Breast epithelium (tissue), 3 donors: ENCODE results near the gene A3GALT2.

ENCODE experiments used
- POLR2A ChIP-seq: fragments of 450-650 bp; IDR thresholded peaks from one replicate; pipeline ENCODE4 v1.6.1; 2016; ENCODE audit warnings: antibody characterized with exemption, mild to moderate bottlenecking, moderate library complexity
- TF ChIP-seq, protein P1 (sequence below), 3 donors: fragments of 450-650 bp; IDR thresholded peaks; one replicate each; pipeline ENCODE4 v1.5.1; 2016 to 2017; ENCODE audit warnings: antibody characterized with exemption in 3 of 3, mild to moderate bottlenecking in 3 of 3, moderate library complexity in 3 of 3

DNA sequence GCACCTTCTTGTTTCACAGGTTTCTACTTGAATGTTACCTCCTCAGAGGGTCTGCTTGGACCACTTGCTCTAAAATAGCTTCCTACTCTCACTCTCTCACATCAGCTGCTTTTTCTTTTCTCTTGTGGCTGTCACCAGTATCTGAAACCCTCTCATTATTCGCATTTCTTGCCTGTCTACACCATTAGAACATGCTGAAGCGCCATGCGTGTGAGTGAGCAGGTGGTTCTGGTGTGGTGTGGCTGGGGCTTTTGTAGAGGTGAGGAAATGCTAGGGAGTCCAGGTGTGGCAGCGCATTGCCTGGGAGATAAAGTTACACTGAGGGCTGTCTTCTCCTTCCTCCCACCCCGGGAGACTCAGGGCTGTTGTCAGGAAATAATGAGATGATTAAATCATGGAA lies 60.5 kb downstream of the A3GALT2 start:
- TF ChIP-seq, protein P1, sequence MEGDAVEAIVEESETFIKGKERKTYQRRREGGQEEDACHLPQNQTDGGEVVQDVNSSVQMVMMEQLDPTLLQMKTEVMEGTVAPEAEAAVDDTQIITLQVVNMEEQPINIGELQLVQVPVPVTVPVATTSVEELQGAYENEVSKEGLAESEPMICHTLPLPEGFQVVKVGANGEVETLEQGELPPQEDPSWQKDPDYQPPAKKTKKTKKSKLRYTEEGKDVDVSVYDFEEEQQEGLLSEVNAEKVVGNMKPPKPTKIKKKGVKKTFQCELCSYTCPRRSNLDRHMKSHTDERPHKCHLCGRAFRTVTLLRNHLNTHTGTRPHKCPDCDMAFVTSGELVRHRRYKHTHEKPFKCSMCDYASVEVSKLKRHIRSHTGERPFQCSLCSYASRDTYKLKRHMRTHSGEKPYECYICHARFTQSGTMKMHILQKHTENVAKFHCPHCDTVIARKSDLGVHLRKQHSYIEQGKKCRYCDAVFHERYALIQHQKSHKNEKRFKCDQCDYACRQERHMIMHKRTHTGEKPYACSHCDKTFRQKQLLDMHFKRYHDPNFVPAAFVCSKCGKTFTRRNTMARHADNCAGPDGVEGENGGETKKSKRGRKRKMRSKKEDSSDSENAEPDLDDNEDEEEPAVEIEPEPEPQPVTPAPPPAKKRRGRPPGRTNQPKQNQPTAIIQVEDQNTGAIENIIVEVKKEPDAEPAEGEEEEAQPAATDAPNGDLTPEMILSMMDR (IDR thresholded peaks at IDR 0.05) = no peak
- no peak for TF ChIP-seq POLR2A
